Activated naive CD4-positive, alpha-beta T cell (primary cell): ENCODE measurements around the gene CTRB2.
"Not testable (repeated sequence)": the region's sequence is repeated elsewhere in the genome, so short reads cannot be mapped to it uniquely, and the experiment has no call there.

ENCODE experiments used
- DNase-seq, 4 experiments: peaks; one replicate each; lab custom pipeline; 2025; lab: John Stamatoyannopoulos, UW

CTRB2 gene

GRCh38 chr16:75205438-75205837 lies 1.5 kb downstream of the CTRB2 start:
- not testable (repeated sequence) for DNase-seq

DNA sequence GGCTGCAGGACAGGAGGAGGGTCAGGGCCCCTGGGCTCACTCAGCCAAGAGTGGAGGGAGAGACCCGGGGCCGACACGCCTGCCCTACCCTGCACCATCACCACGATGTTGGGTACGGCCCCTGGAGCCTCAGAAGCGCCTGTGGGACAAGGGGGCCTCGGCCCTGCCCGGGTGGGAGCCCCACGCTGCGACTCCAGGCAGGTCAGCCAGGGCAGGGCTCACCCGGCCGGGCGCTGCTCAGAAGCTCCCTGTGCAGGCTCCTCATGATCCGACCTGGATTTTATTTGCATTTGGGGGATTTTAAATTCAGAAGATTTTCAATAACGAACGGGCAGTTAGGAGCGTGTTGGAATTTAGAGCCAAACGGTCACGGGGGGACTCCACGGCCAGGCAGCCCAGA lies 2.1 kb downstream of the CTRB2 start:
- DNase-seq: not testable (repeated sequence)

GRCh38 chr16:75204410-75204758 lies 2.6 kb downstream of the CTRB2 start:
- DNase-seq: no peak

DNA sequence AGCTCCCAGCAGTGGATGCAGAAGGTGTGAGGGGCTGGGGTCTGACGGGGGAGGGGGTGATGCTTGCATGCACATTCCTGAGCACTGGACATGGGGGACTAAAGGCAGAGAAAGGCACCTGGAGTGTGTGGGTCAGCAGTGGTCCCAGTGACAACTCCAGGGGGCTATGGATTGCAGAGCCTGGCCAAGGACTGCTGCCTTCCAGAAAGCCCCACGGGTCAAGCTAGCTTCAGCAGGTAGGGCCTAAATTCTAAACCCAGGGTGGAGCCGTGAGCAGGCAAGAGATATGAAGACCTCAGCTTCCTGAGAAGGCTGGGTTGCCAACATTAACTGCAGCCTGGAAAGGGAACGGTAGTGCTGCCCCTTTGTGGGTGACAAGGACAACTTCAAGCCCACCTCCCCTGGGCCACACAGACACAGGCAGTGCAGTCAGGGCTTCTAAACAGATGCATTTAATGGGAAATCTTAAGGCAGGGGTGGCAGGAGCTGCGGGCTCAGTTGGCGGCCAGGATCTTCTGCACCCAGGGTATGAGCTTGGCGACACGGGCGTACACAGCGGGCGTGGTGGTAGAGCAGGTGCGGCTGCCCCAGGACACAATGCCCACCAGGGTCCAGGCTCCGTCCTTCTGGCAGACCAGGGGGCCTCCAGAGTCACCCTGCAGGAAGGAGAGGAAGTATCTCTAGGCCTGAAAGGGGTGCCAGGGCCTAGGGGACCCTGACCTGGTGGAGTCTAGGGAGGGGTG lies 3.1 kb downstream of the CTRB2 start:
- DNase-seq: no peak

- DNase-seq: no peak
Measured at GRCh38 chr16:75203096-75203495, 3.9 kb downstream of the CTRB2 start.

GRCh38 chr16:75202069-75202590 lies 4.8 kb downstream of the CTRB2 start:
- DNase-seq: no peak

DNA sequence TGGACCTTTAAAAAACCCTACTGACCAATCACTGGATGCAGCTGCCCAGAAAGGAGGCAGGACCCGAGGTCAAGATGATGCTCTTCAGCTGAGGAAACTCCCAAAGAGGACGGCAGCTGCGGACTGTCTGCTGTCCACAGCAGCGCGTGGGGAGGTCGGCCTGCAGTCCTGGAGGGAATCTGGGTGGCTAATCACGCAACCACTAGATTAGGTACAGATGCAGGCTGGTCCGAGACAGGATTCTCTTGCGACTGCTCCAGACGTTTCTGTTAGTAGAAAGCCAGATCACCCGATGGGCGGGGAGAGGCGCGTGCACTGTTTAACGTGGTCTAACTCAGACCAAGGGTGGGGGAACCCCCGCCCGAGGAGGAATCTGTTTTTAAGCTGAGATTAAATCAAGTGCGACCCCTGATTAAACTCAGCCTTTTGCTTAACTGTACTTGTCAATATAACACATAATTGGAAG lies 8.8 kb downstream of the CTRB2 start:
- DNase-seq: no peak

DNA sequence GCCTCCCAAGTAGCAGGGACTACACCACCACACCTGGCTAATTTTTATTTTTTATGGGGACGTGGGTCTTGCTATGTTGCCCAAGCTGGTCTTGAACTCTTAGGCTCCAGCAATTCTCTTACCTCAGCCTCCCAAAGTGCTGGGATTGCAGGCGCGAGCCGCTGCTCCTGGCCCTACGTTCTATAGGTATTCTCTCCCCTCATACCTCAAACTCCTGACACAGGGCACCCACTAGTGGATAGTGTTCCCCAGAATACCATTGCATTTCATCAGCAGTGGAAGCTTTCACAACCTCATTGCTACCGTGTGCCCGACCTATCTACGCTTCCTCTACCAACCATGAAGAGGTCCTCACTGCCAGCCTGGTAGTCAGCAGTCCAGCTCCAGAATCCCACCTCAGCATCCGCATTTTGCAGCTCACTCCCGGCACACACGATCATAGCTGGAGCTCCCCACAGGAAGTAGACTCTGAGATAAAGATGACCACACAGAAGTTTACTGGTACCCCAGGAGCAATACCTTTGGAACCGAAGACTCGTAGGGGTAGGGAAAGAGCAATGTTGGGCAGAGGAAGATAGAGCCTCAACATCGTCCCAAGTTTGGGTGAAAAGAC lies 9.3 kb downstream of the CTRB2 start:
- no peak for DNase-seq

GRCh38 chr16:75196836-75197235 lies 10.1 kb downstream of the CTRB2 start:
- no peak for DNase-seq

DNA sequence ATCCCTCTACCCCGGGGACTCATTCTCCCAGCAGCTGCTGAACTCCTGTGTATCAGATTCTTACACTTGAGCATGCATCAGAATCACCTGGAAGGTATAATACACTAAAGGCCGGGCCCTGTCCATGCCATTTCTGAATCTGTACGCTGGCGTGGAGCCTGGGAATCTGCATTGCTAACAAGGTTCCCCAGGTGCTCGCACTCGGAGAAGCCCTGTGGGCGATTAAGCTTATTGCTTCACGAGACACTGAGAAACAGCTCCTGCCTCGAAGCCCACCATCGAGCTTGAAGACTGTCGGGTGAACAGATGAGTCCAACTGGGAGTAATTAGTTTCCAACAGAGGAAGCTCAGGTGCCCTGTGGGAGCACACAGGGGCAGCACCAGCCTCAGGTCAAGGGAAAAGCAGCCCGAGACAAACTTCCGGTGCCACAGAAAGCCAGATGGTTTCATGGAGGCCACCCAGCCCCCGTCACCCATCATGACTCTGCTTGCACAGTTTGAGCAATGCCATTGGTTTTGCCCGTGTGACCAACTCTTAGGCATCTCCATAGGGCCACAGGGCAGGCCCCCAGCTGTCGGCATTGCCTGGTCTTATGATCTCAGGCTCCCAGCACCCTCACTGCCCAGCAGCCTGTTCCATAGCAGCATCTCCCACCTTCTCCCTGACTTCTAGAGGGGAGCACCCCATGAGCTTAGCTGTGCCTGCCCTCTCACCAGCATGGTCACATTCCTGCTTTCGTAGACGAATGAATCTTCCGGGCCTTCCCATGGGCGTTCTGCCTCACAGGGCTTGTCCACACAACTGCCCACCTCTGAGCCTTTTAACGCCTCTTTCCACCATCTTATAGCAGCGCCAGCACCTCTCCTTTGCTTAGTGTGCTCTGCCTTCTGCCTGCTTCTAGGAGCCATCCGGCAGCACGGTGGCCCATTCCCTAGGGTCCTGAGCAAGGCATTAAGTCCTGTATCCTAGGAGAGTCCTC lies 10.9 kb downstream of the CTRB2 start:
- no peak for DNase-seq

DNA sequence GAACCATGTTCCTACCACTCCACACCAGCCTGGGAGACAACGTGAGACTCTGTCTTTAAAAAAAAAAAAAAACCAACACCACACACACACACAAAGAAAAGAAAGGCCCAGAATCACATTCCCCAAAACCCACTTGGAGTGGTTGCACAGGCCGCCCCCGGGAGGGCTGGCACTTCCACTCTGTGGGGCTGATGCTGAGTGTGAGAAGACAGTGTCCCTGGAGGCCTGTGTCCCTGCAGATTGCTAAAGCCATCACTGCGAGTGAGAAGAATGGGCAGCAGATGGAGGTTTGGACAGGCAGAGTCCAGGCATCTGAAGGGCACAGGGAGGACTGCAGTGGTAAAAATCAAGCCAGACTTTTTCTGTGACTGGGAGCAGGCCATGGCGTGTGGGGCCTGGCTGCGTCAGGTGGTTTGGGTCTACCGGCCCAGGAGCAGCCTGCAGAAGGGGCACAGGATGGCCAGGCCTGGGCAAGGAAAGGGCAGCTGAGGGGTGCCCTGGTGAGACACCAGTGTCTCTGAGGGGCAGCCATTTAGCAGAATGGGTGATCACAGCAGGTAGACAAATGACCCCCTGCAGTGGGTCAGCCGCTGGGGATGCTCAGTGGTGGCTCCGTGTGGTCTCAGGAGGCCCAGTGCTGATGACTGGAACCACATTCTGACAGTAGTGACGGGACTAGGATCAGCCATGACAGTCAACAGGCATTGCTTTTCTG lies 13.1 kb downstream of the CTRB2 start:
- no peak for DNase-seq

DNA sequence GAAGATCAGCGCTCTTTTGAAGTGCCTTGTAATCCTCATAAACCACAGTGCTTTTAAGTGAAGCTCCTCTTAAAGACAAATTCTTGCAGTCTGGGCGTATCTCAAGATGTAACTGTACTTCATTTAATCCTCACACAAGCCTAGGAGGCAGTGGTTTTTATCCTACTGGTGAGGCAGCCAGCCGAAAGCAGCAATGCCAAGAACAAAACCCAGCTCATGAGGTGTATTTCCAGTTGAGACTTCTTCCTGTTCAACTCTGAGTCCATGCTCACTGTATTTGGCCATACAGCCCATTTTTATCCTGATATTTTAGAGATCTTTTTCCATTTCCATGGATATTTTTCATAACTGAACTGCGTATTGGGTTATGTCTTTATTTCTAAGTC lies 13.7 kb downstream of the CTRB2 start:
- no peak for DNase-seq

GRCh38 chr16:75192606-75193264 lies 14.2 kb downstream of the CTRB2 start:
- no peak for DNase-seq

GRCh38 chr16:75189638-75190245 lies 17.2 kb downstream of the CTRB2 start:
- DNase-seq: no peak

DNA sequence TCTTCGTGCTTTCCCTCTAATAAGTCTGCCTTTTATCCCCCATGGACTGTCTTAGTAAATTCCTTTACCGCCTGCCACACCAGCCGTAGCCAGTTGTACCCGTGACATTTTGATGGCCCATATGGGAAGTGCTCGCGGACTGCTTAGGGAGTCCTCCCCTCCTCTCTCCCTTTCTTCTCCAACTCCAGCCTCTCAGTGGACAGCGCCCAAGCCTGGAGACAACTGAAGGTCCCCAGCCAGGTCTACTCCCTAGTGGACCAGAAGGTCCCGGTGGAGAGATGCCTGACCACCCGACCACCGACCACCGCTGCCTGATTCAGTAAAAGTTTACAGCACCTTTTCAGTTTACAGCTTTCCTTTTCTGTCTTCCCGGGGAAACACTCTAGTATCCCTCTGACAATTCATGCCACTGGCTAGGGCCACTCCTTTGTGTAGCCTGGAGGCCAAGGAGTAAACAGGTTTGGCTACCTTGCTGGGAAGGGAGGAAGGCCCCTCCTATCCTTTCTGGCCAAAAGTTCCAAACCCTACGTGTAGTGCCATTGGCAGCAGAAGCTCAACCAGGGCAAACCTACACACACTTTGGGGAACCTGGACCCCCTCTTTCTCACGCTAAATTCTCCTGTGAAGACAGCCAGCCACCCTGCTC lies 18.0 kb downstream of the CTRB2 start:
- no peak for DNase-seq

- DNase-seq: no peak
Measured at GRCh38 chr16:75181630-75182029, 25.3 kb downstream of the CTRB2 start.

- no peak for DNase-seq
Measured at GRCh38 chr16:75179208-75179607, 27.8 kb downstream of the CTRB2 start.

DNA sequence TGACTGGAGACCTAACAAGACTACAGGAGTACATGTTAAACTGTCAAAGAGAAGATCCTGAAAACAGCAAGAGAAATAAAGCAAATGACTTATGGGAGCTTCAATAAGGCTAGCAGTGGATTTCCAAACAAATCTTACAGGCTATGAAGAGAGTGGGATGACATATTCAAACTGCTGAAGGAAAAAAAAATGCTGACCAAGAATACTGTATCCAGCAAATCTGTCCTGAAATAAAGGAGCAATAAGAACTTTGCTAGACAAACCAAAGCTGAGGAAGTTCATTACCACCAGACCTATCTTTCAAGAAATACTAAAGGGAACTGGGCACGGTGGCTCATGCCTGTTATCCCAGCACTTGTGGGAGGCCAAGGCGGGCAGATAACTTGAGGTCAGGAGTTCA lies 30.0 kb downstream of the CTRB2 start:
- DNase-seq: no peak

DNA sequence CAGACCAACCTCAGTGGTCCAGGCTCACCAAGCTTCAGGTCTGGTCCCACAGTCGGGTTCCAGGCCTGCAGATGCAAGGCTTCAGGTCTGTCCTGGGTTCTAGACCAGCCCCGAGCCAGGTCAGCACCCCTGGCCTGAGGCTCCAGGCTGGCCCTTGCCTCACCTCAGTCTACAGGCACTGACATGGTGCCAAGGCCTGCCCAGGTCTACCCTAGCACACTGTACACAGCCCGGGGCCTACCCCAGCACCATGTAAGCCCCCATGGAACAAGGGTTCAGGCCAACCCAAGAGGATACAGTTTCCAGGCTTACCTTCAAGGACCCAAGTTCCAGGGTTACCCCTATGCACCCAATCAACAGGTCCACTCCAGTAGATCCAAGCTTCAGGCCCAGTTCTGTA lies 31.9 kb downstream of the CTRB2 start:
- DNase-seq: no peak

DNA sequence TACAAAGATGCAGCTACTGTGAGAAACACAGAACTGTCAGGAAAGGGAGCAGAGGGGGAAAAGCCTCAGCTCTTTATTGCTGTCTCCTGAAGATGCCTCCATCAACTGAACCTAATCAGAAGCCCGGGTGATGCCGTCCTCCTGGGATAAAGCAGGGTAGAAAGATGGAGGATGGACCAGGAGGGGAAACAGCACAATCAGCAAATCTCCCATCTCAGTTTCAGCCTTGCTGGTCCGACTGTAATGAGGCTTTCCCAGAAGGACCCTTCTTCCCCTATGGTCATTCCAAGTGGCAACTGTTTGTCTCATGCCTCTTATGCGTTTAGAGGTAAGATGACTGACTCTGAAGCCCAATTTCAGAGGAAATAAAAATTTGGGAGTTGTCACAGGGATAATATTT lies 34.4 kb downstream of the CTRB2 start:
- DNase-seq: no peak
